Renal pelvis (tissue), 4 donors: Measurements from ENCODE around the gene HOXD1. TPM values are rescaled to one million over a fixed set of nuclear protein-coding genes. Genes with fewer than 3 reads are reported as not detected.

ENCODE experiments used
- DNase-seq: peaks from one replicate; pipeline ENCODE4 v3.0.0-alpha.2; 2013
- polyA plus RNA-seq, 3 donors: library from polyadenylated mRNA; unstranded; fragments of 120-200 nt; gene quantifications; one replicate each; pipeline ENCODE4 v1.2.1, GENCODE V29; 2013; ENCODE audit not compliant: insufficient read length in 3 of 3

Gene HOXD1
- polyA plus RNA-seq, 3 donors, result 9.1 to 11.5 (median 9.9) TPM

- DNase-seq, result no peak
Observed at GRCh38 chr2:176150584-176151441, 37.7 kb upstream of the HOXD1 start.

- no peak for DNase-seq
Observed at GRCh38 chr2:176151442-176152287, 36.8 kb upstream of the HOXD1 start, which contains the start of gene HOXD4. Gene HOXD4, plus strand, starts transcription at chr2:176151550. Its CDS starts 84 bp downstream, at chr2:176151634.

GRCh38 chr2:176152350-176153181 is 35.9 kb upstream of the HOXD1 start:
- DNase-seq, result no peak

GRCh38 chr2:176154576-176155252 is 33.8 kb upstream of the HOXD1 start:
- DNase-seq, result no peak

- DNase-seq, result no peak
Observed at GRCh38 chr2:176155356-176156044, 33.0 kb upstream of the HOXD1 start.

GRCh38 chr2:176156301-176156806 is 32.1 kb upstream of the HOXD1 start:
- no peak for DNase-seq

- DNase-seq, result no peak
Observed at GRCh38 chr2:176156807-176157498, 31.5 kb upstream of the HOXD1 start, which contains the start of gene HOXD3. Gene HOXD3, plus strand, starts transcription at chr2:176157307. Its CDS starts 11,808 bp downstream, at chr2:176169115.

- no peak for DNase-seq
Observed at GRCh38 chr2:176157499-176158185, 30.8 kb upstream of the HOXD1 start.

- DNase-seq, result no peak
Observed at GRCh38 chr2:176158186-176158591, 30.3 kb upstream of the HOXD1 start.

- DNase-seq, result peak; percentile 86
Observed at GRCh38 chr2:176158855-176159662, 29.4 kb upstream of the HOXD1 start.

GRCh38 chr2:176159663-176160250 is 28.7 kb upstream of the HOXD1 start:
- no peak for DNase-seq

- no peak for DNase-seq
Observed at GRCh38 chr2:176160251-176160985, 28.1 kb upstream of the HOXD1 start.

- no peak for DNase-seq
Observed at GRCh38 chr2:176160986-176161824, 27.3 kb upstream of the HOXD1 start.

GRCh38 chr2:176161825-176162626 is 26.4 kb upstream of the HOXD1 start:
- DNase-seq, result no peak
